ENCODE data around the gene PGRMC2. TPM values are rescaled to one million over a fixed set of nuclear protein-coding genes. Genes with fewer than 3 reads are reported as not detected.

PGRMC2 gene
- total and polyA plus RNA-seq, 2 of the 8 experiments (the other 6 are each of a cell fraction or from before 2014, with no cell fraction given) = 9.5 to 85.3 TPM

GRCh38 chr4:128322986-128323385 is 35.4 kb upstream of the PGRMC2 start (continued):
- no peak for TF ChIP-seq JUN (IDR thresholded peaks at IDR 0.05; ENCODE audit: low read depth, low read length)
- no peak for TF ChIP-seq POU5F1 (IDR thresholded peaks at IDR 0.05; ENCODE audit: low read depth, low read length)
- no peak for TF ChIP-seq TBP (IDR thresholded peaks at IDR 0.05; ENCODE audit: low read depth, low read length)
